OCI-LY7 (cell line): ENCODE results near the gene SLC2A8. TPM values are rescaled to one million over a fixed set of nuclear protein-coding genes. Genes with fewer than 3 reads are reported as not detected.
A peak's percentile ranks its signal among the peaks of the same experiment; 100 is the strongest.

Experiments used
- BruUV-seq: library from RNA; stranded (reverse); fragments of 400-500 nt; replicated peaks from 2 replicates; lab custom pipeline; 2021; lab: Mats Ljungman, UMichigan
- CTCF ChIA-PET: fragments of 300-600 bp; sonication (Branson Sonifier 250); formaldehyde crosslinking; loops from one replicate; lab custom pipeline; 2022; ENCODE audit warnings: antibody characterized with exemption; ENCODE audit not compliant: unreplicated experiment; lab: Charles Lee
- POLR2A ChIA-PET: fragments of 300-600 bp; sonication (Branson Sonifier 250); formaldehyde crosslinking; loops from one replicate; lab custom pipeline; 2022; ENCODE audit warnings: antibody characterized with exemption; lab: Charles Lee
- DNase-seq: peaks from one replicate; pipeline ENCODE4 v3.0.0-alpha.2; 2015; ENCODE audit warnings: low spot score
- H2AFZ ChIP-seq: fragments of 200-600 bp; sonication (generic), shearing (Covaris generic); 2 replicates; pipeline ENCODE4 v1.6.1; 2014; ENCODE audit warnings: mild to moderate bottlenecking, antibody characterized with exemption, low read length, moderate library complexity
- H3K27ac ChIP-seq: fragments of 200-600 bp; sonication (generic); 2 replicates; pipeline ENCODE4 v1.5.1; 2014; ENCODE audit warnings: mixed run types, low read depth, mild to moderate bottlenecking, moderate library complexity, low read length, inconsistent platforms; ENCODE audit not compliant: poor library complexity, severe bottlenecking
- H3K36me3 ChIP-seq: fragments of 200-600 bp; sonication (generic); 2 replicates; pipeline ENCODE4 v1.6.1; 2014; ENCODE audit warnings: mild to moderate bottlenecking, antibody characterized with exemption, low read length, moderate library complexity, mixed read lengths; ENCODE audit not compliant: insufficient read depth
- H3K4me1 ChIP-seq: fragments of 200-600 bp; sonication (generic); 2 replicates; pipeline ENCODE4 v1.5.1; 2014; ENCODE audit warnings: mild to moderate bottlenecking, low read length; ENCODE audit not compliant: insufficient read depth, poor library complexity, severe bottlenecking
- H3K4me2 ChIP-seq: fragments of 200-600 bp; sonication (generic); 2 replicates; pipeline ENCODE4 v1.6.1; 2014; ENCODE audit warnings: mild to moderate bottlenecking, low read length
- H3K4me3 ChIP-seq: fragments of 200-600 bp; sonication (generic); 2 replicates; pipeline ENCODE4 v1.5.1; 2014; ENCODE audit warnings: mild to moderate bottlenecking, low read depth, low read length; ENCODE audit not compliant: poor library complexity, severe bottlenecking
- H3K79me2 ChIP-seq: fragments of 200-600 bp; sonication (generic); 2 replicates; pipeline ENCODE4 v1.6.1; 2016; ENCODE audit warnings: low read depth, mild to moderate bottlenecking, low read length, moderate library complexity, mixed read lengths; ENCODE audit not compliant: insufficient read depth
- H3K9me2 ChIP-seq: fragments of 200-600 bp; sonication (generic); 2 replicates; pipeline ENCODE4 v1.6.1; 2016; ENCODE audit warnings: mild to moderate bottlenecking, low read length, mixed read lengths; ENCODE audit not compliant: insufficient read depth
- H3K9me3 ChIP-seq: fragments of 200-600 bp; sonication (generic); 2 replicates; pipeline ENCODE4 v1.6.1; 2014; ENCODE audit warnings: mild to moderate bottlenecking, mixed run types, low read length, mixed read lengths
- H4K20me1 ChIP-seq: fragments of 200-600 bp; sonication (generic); 2 replicates; pipeline ENCODE4 v1.6.1; 2014; ENCODE audit warnings: mild to moderate bottlenecking, antibody characterized with exemption, low read length, moderate library complexity, mixed read lengths; ENCODE audit not compliant: insufficient read depth
- EZH2phosphoT487 ChIP-seq: fragments of 200-600 bp; sonication (generic); IDR thresholded peaks from 2 replicates; pipeline ENCODE4 v1.6.1; 2018; ENCODE audit warnings: low read depth, borderline replicate concordance, mild to moderate bottlenecking, mixed run types, antibody characterized with exemption, low read length, moderate library complexity, mixed read lengths
- intact Hi-C: fragments of 100-400 bp; cut with micrococcal nuclease; formaldehyde crosslinking; loops from one replicate; pipeline ENCODE4 v1.10.0; 2022; ENCODE audit not compliant: unreplicated experiment
- total RNA-seq, 2 experiments: library from RNA; depleted of rRNA in 1 of 2; stranded (reverse); fragments of >200 nt in 1 of 2; shearing (Covaris generic) in 1 of 2; gene quantifications; 2 replicates each; pipeline ENCODE4 v1.2.3, GENCODE V29; 2014 to 2022
- TF ChIP-seq, protein P1 (sequence below): fragments of 200-600 bp; sonication (generic); conservative IDR thresholded peaks from 2 replicates; pipeline ENCODE4 v1.5.1; 2014; ENCODE audit warnings: mild to moderate bottlenecking, antibody characterized with exemption, low read length, moderate library complexity, mixed read lengths

The SLC2A8 gene
- total RNA-seq, 2 experiments from 2014 or later, result 11.9 to 19.6 TPM

DNA sequence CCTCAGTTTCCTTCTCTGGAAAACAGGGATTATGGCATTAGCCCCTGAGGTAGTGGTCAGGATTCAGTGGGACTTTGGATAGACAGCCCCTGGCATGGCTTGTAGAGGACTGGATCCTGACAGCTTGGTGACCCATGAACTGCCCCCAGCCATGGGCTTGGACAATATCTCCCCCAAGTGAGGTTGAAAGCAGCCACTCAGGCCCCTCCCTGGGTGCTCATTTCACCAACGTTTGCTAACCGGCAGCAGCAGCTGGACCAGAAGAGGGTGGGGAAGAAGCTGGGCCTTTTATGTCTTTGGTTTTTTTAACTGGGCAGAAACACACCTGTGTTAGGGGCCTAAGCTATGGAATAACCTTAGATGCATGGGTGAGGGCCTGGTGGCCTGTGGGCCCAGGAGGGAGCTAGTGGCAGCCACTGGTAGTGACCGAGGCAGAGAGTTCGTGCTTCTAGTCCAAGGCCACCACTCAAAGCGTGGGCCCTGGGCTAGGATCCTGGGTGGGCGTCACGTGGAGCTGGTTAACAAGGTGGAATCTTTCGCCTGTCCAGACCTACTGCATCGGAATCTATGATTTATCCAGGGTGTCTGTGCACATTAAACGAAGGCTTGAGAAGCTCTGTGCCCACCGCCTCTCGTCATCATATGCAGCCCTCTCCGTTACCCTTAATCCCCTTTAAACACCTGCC lies 1.9 kb downstream of the SLC2A8 start:
- no peak overlapping the region for H3K27ac ChIP-seq
- no peaks in the 10 kb centered on the region for H3K9me2 ChIP-seq
- ChIA-PET CTCF (no interaction called here), POLR2A (interaction anchor here (0.6 to 1.1 kb wide), 2 partner anchors 11 to 181 kb away, joined by 3 read pairs; no protein-coding TSS in a partner anchor)
- H3K9me3 ChIP-seq, result no peaks in the 10 kb centered on the region
- intact Hi-C loops, result loop anchor here (2.0 to 10.0 kb wide), 3 partner anchors 124 to 457 kb away; no protein-coding TSS in a partner anchor
- no peak overlapping the region for H2AFZ ChIP-seq
- no peaks in the 10 kb centered on the region for H4K20me1 ChIP-seq
- no peak overlapping the region for H3K4me3 ChIP-seq
- TSS peak; percentile 56 for BruUV-seq
- no peak overlapping the region for H3K4me2 ChIP-seq
- TF ChIP-seq EZH2phosphoT487, result no peak
- TF ChIP-seq, protein P1, sequence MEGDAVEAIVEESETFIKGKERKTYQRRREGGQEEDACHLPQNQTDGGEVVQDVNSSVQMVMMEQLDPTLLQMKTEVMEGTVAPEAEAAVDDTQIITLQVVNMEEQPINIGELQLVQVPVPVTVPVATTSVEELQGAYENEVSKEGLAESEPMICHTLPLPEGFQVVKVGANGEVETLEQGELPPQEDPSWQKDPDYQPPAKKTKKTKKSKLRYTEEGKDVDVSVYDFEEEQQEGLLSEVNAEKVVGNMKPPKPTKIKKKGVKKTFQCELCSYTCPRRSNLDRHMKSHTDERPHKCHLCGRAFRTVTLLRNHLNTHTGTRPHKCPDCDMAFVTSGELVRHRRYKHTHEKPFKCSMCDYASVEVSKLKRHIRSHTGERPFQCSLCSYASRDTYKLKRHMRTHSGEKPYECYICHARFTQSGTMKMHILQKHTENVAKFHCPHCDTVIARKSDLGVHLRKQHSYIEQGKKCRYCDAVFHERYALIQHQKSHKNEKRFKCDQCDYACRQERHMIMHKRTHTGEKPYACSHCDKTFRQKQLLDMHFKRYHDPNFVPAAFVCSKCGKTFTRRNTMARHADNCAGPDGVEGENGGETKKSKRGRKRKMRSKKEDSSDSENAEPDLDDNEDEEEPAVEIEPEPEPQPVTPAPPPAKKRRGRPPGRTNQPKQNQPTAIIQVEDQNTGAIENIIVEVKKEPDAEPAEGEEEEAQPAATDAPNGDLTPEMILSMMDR, result no peak
- peaks cover 12% of the 10 kb centered on the region for H3K4me1 ChIP-seq
- H3K36me3 ChIP-seq, result no peaks in the 10 kb centered on the region
- H3K79me2 ChIP-seq, result no peaks in the 10 kb centered on the region
- DNase-seq, result no peak

DNA sequence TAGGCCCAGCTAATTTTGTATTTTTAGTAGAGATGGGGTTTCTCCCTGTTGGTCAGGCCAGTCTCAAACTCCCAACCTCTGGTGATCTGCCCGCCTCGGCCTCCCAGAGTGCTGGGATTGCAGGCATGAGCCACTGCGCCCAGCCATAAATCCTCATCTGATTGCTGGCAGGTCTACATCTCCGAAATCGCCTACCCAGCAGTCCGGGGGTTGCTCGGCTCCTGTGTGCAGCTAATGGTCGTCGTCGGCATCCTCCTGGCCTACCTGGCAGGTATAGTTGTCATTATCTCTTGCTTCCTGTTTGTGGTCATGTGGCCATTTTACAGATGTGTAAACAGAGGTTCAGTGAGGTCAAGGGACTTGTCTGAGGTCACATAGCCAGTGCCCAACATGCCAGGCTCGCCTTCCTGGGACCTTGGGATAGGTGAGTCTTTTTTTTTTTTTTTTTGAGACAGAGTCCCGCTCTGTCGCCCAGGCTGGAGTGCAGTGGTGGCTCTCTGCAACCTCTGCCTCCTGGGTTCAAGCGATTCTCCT lies 2.8 kb downstream of the SLC2A8 start:
- no peak overlapping the region for H2AFZ ChIP-seq
- peaks cover 12% of the 10 kb centered on the region for H3K4me1 ChIP-seq
- DNase-seq, result no peak
- no peak overlapping the region for H3K4me2 ChIP-seq
- BruUV-seq, result no TSS peak
- no peaks in the 10 kb centered on the region for H3K36me3 ChIP-seq
- intact Hi-C loops, result loop anchor here (2.0 to 10.0 kb wide), 3 partner anchors 125 to 458 kb away; no protein-coding TSS in a partner anchor
- H3K79me2 ChIP-seq, result no peaks in the 10 kb centered on the region
- H3K9me3 ChIP-seq, result no peaks in the 10 kb centered on the region
- H3K4me3 ChIP-seq, result no peak overlapping the region
- H4K20me1 ChIP-seq, result no peaks in the 10 kb centered on the region
- POLR2A ChIA-PET, result interaction anchor here (0.6 to 1.1 kb wide), 2 partner anchors 10 to 182 kb away, joined by 3 read pairs; no protein-coding TSS in a partner anchor
- TF ChIP-seq, protein P1, result no peak
- no peak for TF ChIP-seq EZH2phosphoT487
- CTCF ChIA-PET, result no interaction called here
- H3K9me2 ChIP-seq, result no peaks in the 10 kb centered on the region
- no peak overlapping the region for H3K27ac ChIP-seq
